IMR-90 (cell line): Measurements from ENCODE around the gene ARPC1A. TPM values are rescaled to one million over a fixed set of nuclear protein-coding genes. Genes with fewer than 3 reads are reported as not detected.

Experiments
- ATAC-seq: fragments of 200-7000 bp; cut with Tn5 transposase; 2 replicates; pipeline ENCODE4 v1.9.1; 2020; ENCODE audit warnings: low read depth, mild to moderate bottlenecking, moderate library complexity
- BruUV-seq: library from RNA; stranded (reverse); fragments of 400-500 nt; replicated peaks from 2 replicates; lab custom pipeline; 2021; lab: Mats Ljungman, UMichigan
- CTCF ChIA-PET: fragments of 300-600 bp; formaldehyde crosslinking; extraction: SDS; loops from one replicate; lab custom pipeline; 2021; ENCODE audit warnings: antibody characterized with exemption; lab: Yijun Ruan, JAX
- POLR2A ChIA-PET: fragments of 300-600 bp; sonication (Branson Sonifier 250); formaldehyde crosslinking; loops from one replicate; lab custom pipeline; 2022; ENCODE audit warnings: antibody characterized with exemption; ENCODE audit not compliant: unreplicated experiment; lab: Charles Lee
- DNase-seq: peaks from one replicate; pipeline ENCODE4 v3.0.0; 2013
- H2AFZ ChIP-seq: replicated peaks from 2 replicates; pipeline ENCODE3; 2013; ENCODE audit warnings: low read length, mild to moderate bottlenecking; ENCODE audit not compliant: poor library complexity
- H2AK5ac ChIP-seq: 2 replicates; pipeline ENCODE4 v1.6.1; 2013; ENCODE audit warnings: low read depth, low read length, inconsistent platforms
- H2AK9ac ChIP-seq: replicated peaks from 2 replicates; pipeline ENCODE3; 2013; ENCODE audit warnings: mild to moderate bottlenecking, low read depth, low read length, moderate library complexity; ENCODE audit not compliant: poor library complexity
- H2BK120ac ChIP-seq: 2 replicates; pipeline ENCODE4 v1.6.1; 2013; ENCODE audit warnings: low read depth, low read length, inconsistent platforms
- H2BK15ac ChIP-seq: 3 replicates; pipeline ENCODE4 v1.6.1; 2013; ENCODE audit warnings: low read depth, low read length, inconsistent platforms
- H2BK20ac ChIP-seq: 2 replicates; pipeline ENCODE4 v1.6.1; 2013; ENCODE audit warnings: low read depth, mild to moderate bottlenecking, inconsistent platforms, low read length, moderate library complexity
- H2BK5ac ChIP-seq: 2 replicates; pipeline ENCODE4 v1.6.1; 2013; ENCODE audit warnings: mild to moderate bottlenecking, low read depth, low read length, inconsistent platforms; ENCODE audit not compliant: poor library complexity, severe bottlenecking
- H3K14ac ChIP-seq: replicated peaks from 2 replicates; pipeline ENCODE4 v1.6.1; 2013; ENCODE audit warnings: low read depth, low read length, inconsistent platforms
- H3K18ac ChIP-seq: 2 replicates; pipeline ENCODE4 v1.6.1; 2013; ENCODE audit warnings: low read depth, low read length, control low read depth
- H3K23ac ChIP-seq: 2 replicates; pipeline ENCODE4 v1.6.1; 2013; ENCODE audit warnings: low read depth, low read length, inconsistent platforms
- H3K27ac ChIP-seq: 2 replicates; pipeline ENCODE4 v1.5.1; 2013; ENCODE audit warnings: mild to moderate bottlenecking, control low read depth, low read length; ENCODE audit not compliant: insufficient read depth
- H3K27me3 ChIP-seq: 2 replicates; pipeline ENCODE4 v1.6.1; 2013; ENCODE audit warnings: low read length; ENCODE audit not compliant: control insufficient read depth, insufficient read depth
- H3K36me3 ChIP-seq: 2 replicates; pipeline ENCODE4 v1.6.1; 2013; ENCODE audit warnings: low read length, mixed read lengths; ENCODE audit not compliant: control insufficient read depth, insufficient read depth
- H3K4ac ChIP-seq: 2 replicates; pipeline ENCODE4 v1.6.1; 2013; ENCODE audit warnings: low read depth, low read length, inconsistent platforms
- H3K4me1 ChIP-seq: 2 replicates; pipeline ENCODE4 v1.6.1; 2013; ENCODE audit warnings: low read length, mixed read lengths; ENCODE audit not compliant: control insufficient read depth, insufficient read depth
- H3K4me2 ChIP-seq: 2 replicates; pipeline ENCODE4 v1.6.1; 2013; ENCODE audit warnings: low read depth, mild to moderate bottlenecking, control low read depth, low read length, moderate library complexity
- H3K4me3 ChIP-seq: 2 replicates; pipeline ENCODE4 v1.5.1; 2013; ENCODE audit warnings: low read depth, mild to moderate bottlenecking, control low read depth, low read length, moderate library complexity; ENCODE audit not compliant: insufficient read depth
- H3K56ac ChIP-seq: 2 replicates; pipeline ENCODE4 v1.6.1; 2013; ENCODE audit warnings: low read length, inconsistent platforms; ENCODE audit not compliant: insufficient read depth; ENCODE audit errors: extremely low read depth
- H3K79me1 ChIP-seq, 2 experiments: 2 replicates each; pipeline ENCODE4 v1.6.1; 2013; ENCODE audit warnings: low read length in 2 of 2, inconsistent platforms in 1 of 2, low read depth in 1 of 2
- H3K9ac ChIP-seq: 2 replicates; pipeline ENCODE4 v1.6.1; 2013; ENCODE audit warnings: low read depth, low read length, control low read depth
- H3K9me1 ChIP-seq: 2 replicates; pipeline ENCODE4 v1.6.1; 2013; ENCODE audit warnings: low read length, inconsistent platforms; ENCODE audit not compliant: insufficient read depth
- H3K9me3 ChIP-seq: 2 replicates; pipeline ENCODE4 v1.6.1; 2013; ENCODE audit warnings: low read length; ENCODE audit not compliant: control insufficient read depth, insufficient read depth
- H4K20me1 ChIP-seq: 2 replicates; pipeline ENCODE4 v1.6.1; 2013; ENCODE audit warnings: low read length, inconsistent platforms; ENCODE audit not compliant: insufficient read depth
- H4K5ac ChIP-seq: 2 replicates; pipeline ENCODE4 v1.6.1; 2013; ENCODE audit warnings: mild to moderate bottlenecking, low read depth, low read length, control low read depth
- H4K8ac ChIP-seq, 2 experiments: 2 replicates each; pipeline ENCODE4 v1.6.1; 2013; ENCODE audit warnings: low read depth in 2 of 2, low read length in 2 of 2, control low read depth in 1 of 2, inconsistent platforms in 1 of 2
- H4K91ac ChIP-seq: 2 replicates; pipeline ENCODE4 v1.6.1; 2013; ENCODE audit warnings: low read depth, low read length, inconsistent platforms; ENCODE audit not compliant: insufficient read depth
- FOS ChIP-seq: fragments of 150-350 bp; IDR thresholded peaks from 2 replicates; pipeline ENCODE4 v1.6.1; 2016; ENCODE audit warnings: low read depth, low read length
- MAFK ChIP-seq: IDR thresholded peaks from 2 replicates; pipeline ENCODE4 v1.6.1; 2012; ENCODE audit warnings: low read depth, low read length, improper control_type of control experiment
- WGBS, 2 experiments: methylation state at CpG; one replicate each; pipeline versions ENCODE4 v1.1.5 to v1.1.7; 2013; ENCODE audit warnings: missing lambda C conversion rate in 2 of 2; ENCODE audit not compliant: insufficient read length in 1 of 2; ENCODE audit errors: extremely low coverage in 2 of 2; 5-methylcytosine and 5-hydroxymethylcytosine counted together
- dilution Hi-C: fragments of 300-500 bp; cut with HindIII; formaldehyde crosslinking; loops from one replicate; pipeline ENCODE4 v1.14.3; 2018; ENCODE audit warnings: low sequenced_read_pairs; ENCODE audit not compliant: unreplicated experiment
- in situ Hi-C: fragments of 300-500 bp; cut with MboI; formaldehyde crosslinking; loops from 3 replicates; pipeline ENCODE4 v1.14.3; 2019; ENCODE audit warnings: low sequenced_read_pairs, inconsistent platforms, mixed read lengths
- intact Hi-C: fragments of 100-400 bp; cut with micrococcal nuclease; formaldehyde crosslinking; loops from 2 replicates; pipeline ENCODE4 v1.10.0; 2022
- polyA plus RNA-seq, 3 experiments: library from polyadenylated mRNA; depleted of rRNA; stranded (reverse); fragments of >200 nt; gene quantifications; 2 replicates each; pipeline ENCODE4 v1.2.3, GENCODE V29; 2012; ENCODE audit warnings: low replicate concordance in 1 of 3
- total RNA-seq: library from RNA; depleted of rRNA; stranded (reverse); fragments of >200 nt; gene quantifications from 2 replicates; pipeline ENCODE4 v1.2.3, GENCODE V29; 2012

The ARPC1A gene
- total and polyA plus RNA-seq, 2 of the 4 experiments (the other 2 are of a cell fraction): 253 to 327 TPM

- H4K5ac ChIP-seq: no peak overlapping the region
- H3K36me3 ChIP-seq: peaks cover 39% of the 10 kb centered on the region
- H3K4ac ChIP-seq: no peak overlapping the region
- no peak overlapping the region for H2BK20ac ChIP-seq
- H3K4me1 ChIP-seq: peaks cover 2% of the 10 kb centered on the region; the same call in 1 of the 2 replicates
- H3K9ac ChIP-seq: no peak overlapping the region
- H3K56ac ChIP-seq: no peak overlapping the region
- BruUV-seq: no TSS peak
- no peaks in the 10 kb centered on the region for H3K9me3 ChIP-seq
- ChIA-PET POLR2A (no interaction called here), CTCF (interaction anchor here (1.4 kb wide), 1 partner anchor 8 kb away, joined by 6 read pairs; no protein-coding TSS in a partner anchor)
- ATAC-seq (no peak), DNase-seq (no peak)
- no peak overlapping the region for H2BK5ac ChIP-seq
- TF ChIP-seq MAFK: peak; percentile 59
- TF ChIP-seq FOS: no peak
- no peak overlapping the region for H3K23ac ChIP-seq
- intact Hi-C loops: no loop called here
- no peak overlapping the region for H3K14ac ChIP-seq
- no peak overlapping the region for H4K91ac ChIP-seq
- no peak overlapping the region for H2AK9ac ChIP-seq
- no CpG with 5 or more reads among the region's 3 CpGs for WGBS, 2 experiments
- no peak overlapping the region for H3K27ac ChIP-seq
- H4K20me1 ChIP-seq: peaks cover 12% of the 10 kb centered on the region; the same call in 1 of the 2 replicates
- H3K79me1 ChIP-seq: peaks cover 25 to 38% of the 10 kb centered on the region in 2 experiments
- dilution Hi-C loops: no loop called here
- no peak overlapping the region for H2BK15ac ChIP-seq
- H3K27me3 ChIP-seq: no peaks in the 10 kb centered on the region
- in situ Hi-C loops: no loop called here
- H4K8ac ChIP-seq: no peak overlapping the region
- H2BK120ac ChIP-seq: no peak overlapping the region
- H3K4me2 ChIP-seq: no peak overlapping the region
- peaks cover 6% of the 10 kb centered on the region; the same call in 1 of the 2 replicates for H3K9me1 ChIP-seq
- no peak overlapping the region for H3K4me3 ChIP-seq
- no peak overlapping the region for H2AK5ac ChIP-seq
- H2AFZ ChIP-seq: no peak overlapping the region
- no peak overlapping the region for H3K18ac ChIP-seq
Observed at GRCh38 chr7:99339595-99339994, 13.9 kb downstream of the ARPC1A start.
